ENCODE measurements around the gene SIPA1. TPM values are rescaled to one million over a fixed set of nuclear protein-coding genes. Genes with fewer than 3 reads are reported as not detected.

The SIPA1 gene
- total RNA-seq, 1 experiment from 2014 or later: 65.4 TPM

DNA sequence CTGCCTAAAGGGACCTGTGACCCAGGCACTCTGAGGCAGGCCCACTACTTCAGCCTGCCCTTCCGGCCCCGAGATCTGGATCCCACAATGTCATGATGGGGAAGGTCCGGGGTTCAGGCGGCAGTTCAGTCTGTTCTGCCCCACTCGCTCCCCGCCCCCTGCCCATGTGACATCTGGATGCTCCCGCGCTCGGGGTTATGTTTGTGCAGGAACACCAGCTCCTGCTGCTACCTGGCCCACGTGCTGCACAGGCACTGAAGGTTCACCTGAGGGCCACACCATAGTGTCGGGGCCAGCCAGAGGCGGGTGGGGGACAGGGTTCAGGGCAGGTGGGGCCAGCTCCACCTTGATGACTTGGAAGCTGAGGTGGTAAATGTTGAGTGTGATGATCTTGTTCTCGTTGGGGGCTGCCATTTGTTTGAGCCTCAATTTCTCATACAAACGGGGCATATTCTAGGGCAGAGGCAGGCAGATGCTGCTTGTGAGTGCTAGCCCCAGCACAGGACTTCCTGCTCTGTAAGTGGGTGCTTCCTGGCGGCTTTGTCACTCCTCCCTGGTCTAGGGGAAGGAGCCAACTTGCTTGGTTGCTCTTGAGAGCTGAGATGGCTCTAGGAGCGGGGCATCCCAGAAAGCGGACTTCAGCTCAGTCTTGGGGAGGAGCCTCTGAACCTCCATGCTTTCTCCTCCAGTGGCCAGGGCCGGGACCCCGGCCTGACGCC is 4.4 kb upstream of the SIPA1 start (continued):
- TF ChIP-seq, protein P1, sequence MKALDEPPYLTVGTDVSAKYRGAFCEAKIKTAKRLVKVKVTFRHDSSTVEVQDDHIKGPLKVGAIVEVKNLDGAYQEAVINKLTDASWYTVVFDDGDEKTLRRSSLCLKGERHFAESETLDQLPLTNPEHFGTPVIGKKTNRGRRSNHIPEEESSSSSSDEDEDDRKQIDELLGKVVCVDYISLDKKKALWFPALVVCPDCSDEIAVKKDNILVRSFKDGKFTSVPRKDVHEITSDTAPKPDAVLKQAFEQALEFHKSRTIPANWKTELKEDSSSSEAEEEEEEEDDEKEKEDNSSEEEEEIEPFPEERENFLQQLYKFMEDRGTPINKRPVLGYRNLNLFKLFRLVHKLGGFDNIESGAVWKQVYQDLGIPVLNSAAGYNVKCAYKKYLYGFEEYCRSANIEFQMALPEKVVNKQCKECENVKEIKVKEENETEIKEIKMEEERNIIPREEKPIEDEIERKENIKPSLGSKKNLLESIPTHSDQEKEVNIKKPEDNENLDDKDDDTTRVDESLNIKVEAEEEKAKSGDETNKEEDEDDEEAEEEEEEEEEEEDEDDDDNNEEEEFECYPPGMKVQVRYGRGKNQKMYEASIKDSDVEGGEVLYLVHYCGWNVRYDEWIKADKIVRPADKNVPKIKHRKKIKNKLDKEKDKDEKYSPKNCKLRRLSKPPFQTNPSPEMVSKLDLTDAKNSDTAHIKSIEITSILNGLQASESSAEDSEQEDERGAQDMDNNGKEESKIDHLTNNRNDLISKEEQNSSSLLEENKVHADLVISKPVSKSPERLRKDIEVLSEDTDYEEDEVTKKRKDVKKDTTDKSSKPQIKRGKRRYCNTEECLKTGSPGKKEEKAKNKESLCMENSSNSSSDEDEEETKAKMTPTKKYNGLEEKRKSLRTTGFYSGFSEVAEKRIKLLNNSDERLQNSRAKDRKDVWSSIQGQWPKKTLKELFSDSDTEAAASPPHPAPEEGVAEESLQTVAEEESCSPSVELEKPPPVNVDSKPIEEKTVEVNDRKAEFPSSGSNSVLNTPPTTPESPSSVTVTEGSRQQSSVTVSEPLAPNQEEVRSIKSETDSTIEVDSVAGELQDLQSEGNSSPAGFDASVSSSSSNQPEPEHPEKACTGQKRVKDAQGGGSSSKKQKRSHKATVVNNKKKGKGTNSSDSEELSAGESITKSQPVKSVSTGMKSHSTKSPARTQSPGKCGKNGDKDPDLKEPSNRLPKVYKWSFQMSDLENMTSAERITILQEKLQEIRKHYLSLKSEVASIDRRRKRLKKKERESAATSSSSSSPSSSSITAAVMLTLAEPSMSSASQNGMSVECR (CRISPR knock-in tag; IDR thresholded peaks at IDR 0.05; ENCODE audit: borderline replicate concordance): no peak
- TF ChIP-seq, protein P2, sequence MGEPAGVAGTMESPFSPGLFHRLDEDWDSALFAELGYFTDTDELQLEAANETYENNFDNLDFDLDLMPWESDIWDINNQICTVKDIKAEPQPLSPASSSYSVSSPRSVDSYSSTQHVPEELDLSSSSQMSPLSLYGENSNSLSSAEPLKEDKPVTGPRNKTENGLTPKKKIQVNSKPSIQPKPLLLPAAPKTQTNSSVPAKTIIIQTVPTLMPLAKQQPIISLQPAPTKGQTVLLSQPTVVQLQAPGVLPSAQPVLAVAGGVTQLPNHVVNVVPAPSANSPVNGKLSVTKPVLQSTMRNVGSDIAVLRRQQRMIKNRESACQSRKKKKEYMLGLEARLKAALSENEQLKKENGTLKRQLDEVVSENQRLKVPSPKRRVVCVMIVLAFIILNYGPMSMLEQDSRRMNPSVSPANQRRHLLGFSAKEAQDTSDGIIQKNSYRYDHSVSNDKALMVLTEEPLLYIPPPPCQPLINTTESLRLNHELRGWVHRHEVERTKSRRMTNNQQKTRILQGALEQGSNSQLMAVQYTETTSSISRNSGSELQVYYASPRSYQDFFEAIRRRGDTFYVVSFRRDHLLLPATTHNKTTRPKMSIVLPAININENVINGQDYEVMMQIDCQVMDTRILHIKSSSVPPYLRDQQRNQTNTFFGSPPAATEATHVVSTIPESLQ (CRISPR knock-in tag; IDR thresholded peaks at IDR 0.05): no peak
- TF ChIP-seq EMX1 (CRISPR knock-in tag; IDR thresholded peaks at IDR 0.05): no peak
- TF ChIP-seq IRF2 (CRISPR knock-in tag; IDR thresholded peaks at IDR 0.05; ENCODE audit: borderline replicate concordance, low read depth): no peak
- TF ChIP-seq, protein P3, sequence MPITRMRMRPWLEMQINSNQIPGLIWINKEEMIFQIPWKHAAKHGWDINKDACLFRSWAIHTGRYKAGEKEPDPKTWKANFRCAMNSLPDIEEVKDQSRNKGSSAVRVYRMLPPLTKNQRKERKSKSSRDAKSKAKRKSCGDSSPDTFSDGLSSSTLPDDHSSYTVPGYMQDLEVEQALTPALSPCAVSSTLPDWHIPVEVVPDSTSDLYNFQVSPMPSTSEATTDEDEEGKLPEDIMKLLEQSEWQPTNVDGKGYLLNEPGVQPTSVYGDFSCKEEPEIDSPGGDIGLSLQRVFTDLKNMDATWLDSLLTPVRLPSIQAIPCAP (CRISPR knock-in tag; IDR thresholded peaks at IDR 0.05): no peak
- TF ChIP-seq NR1H2 (CRISPR knock-in tag; IDR thresholded peaks at IDR 0.05): no peak
- no peak for TF ChIP-seq OVOL2 (CRISPR knock-in tag; IDR thresholded peaks at IDR 0.05; ENCODE audit: borderline replicate concordance)
- TF ChIP-seq, protein P4, sequence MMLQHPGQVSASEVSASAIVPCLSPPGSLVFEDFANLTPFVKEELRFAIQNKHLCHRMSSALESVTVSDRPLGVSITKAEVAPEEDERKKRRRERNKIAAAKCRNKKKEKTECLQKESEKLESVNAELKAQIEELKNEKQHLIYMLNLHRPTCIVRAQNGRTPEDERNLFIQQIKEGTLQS (CRISPR knock-in tag; conservative IDR thresholded peaks at IDR 0.05): no peak
- TF ChIP-seq, protein P5, sequence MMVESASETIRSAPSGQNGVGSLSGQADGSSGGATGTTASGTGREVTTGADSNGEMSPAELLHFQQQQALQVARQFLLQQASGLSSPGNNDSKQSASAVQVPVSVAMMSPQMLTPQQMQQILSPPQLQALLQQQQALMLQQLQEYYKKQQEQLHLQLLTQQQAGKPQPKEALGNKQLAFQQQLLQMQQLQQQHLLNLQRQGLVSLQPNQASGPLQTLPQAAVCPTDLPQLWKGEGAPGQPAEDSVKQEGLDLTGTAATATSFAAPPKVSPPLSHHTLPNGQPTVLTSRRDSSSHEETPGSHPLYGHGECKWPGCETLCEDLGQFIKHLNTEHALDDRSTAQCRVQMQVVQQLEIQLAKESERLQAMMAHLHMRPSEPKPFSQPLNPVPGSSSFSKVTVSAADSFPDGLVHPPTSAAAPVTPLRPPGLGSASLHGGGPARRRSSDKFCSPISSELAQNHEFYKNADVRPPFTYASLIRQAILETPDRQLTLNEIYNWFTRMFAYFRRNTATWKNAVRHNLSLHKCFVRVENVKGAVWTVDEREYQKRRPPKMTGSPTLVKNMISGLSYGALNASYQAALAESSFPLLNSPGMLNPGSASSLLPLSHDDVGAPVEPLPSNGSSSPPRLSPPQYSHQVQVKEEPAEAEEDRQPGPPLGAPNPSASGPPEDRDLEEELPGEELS (CRISPR knock-in tag; IDR thresholded peaks at IDR 0.05): no peak
- no peak for TF ChIP-seq MYBL2 (CRISPR knock-in tag; IDR thresholded peaks at IDR 0.05)
- no peak for TF ChIP-seq NFYB (CRISPR knock-in tag; conservative IDR thresholded peaks at IDR 0.05; ENCODE audit: low read depth)

DNA sequence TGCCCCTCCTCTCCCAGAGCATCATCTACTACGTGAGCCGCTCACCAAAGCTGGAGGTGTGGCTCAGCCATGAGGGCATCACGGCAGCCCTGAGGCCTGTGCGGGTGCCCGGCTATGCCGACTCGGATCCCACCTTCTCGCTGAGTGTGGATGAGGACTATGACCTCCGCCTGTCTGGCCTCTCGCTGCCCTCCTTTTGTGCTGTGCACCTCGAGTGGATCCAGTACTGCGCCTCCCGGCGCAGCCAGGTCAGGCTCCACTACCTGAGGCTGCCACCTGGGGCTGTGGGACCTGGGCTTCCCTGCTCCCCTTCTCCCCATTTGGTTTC is 3.8 kb upstream of the SIPA1 start:
- TF ChIP-seq ZNF263 (CRISPR knock-in tag; IDR thresholded peaks at IDR 0.05; ENCODE audit: low read depth) (no peak), CREM (CRISPR knock-in tag; IDR thresholded peaks at IDR 0.05) (no peak), MYBL2 (CRISPR knock-in tag; IDR thresholded peaks at IDR 0.05) (no peak), ZNF121 (CRISPR knock-in tag; IDR thresholded peaks at IDR 0.05) (no peak), ZNF219 (CRISPR knock-in tag; IDR thresholded peaks at IDR 0.05; ENCODE audit: borderline replicate concordance) (no peak), SMAD3 (CRISPR knock-in tag; IDR thresholded peaks at IDR 0.05; ENCODE audit: borderline replicate concordance) (no peak), GTF2I (CRISPR knock-in tag; conservative IDR thresholded peaks at IDR 0.05) (no peak)
- TF ChIP-seq, protein P6, sequence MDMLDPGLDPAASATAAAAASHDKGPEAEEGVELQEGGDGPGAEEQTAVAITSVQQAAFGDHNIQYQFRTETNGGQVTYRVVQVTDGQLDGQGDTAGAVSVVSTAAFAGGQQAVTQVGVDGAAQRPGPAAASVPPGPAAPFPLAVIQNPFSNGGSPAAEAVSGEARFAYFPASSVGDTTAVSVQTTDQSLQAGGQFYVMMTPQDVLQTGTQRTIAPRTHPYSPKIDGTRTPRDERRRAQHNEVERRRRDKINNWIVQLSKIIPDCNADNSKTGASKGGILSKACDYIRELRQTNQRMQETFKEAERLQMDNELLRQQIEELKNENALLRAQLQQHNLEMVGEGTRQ (CRISPR knock-in tag; IDR thresholded peaks at IDR 0.05): no peak
- TF ChIP-seq, protein P7, sequence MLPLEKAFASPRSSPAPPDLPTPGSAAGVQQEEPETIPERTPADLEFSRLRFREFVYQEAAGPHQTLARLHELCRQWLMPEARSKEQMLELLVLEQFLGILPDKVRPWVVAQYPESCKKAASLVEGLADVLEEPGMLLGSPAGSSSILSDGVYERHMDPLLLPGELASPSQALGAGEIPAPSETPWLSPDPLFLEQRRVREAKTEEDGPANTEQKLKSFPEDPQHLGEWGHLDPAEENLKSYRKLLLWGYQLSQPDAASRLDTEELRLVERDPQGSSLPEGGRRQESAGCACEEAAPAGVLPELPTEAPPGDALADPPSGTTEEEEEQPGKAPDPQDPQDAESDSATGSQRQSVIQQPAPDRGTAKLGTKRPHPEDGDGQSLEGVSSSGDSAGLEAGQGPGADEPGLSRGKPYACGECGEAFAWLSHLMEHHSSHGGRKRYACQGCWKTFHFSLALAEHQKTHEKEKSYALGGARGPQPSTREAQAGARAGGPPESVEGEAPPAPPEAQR (CRISPR knock-in tag; IDR thresholded peaks at IDR 0.05): no peak
- TF ChIP-seq, protein P8, sequence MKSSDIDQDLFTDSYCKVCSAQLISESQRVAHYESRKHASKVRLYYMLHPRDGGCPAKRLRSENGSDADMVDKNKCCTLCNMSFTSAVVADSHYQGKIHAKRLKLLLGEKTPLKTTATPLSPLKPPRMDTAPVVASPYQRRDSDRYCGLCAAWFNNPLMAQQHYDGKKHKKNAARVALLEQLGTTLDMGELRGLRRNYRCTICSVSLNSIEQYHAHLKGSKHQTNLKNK (CRISPR knock-in tag; IDR thresholded peaks at IDR 0.05): no peak
- CTCF ChIA-PET: no interaction called here
- Mint-ChIP-seq H3K36me3 (peaks cover 18% of the 10 kb centered on the region), H3K9me3 (no peaks in the 10 kb centered on the region), H3K27me3 (ENCODE audit: low read depth) (no peaks in the 10 kb centered on the region), H3K4me1 (peaks cover 16% of the 10 kb centered on the region), H3K4me3 (no peak overlapping the region), H3K27ac (no peak overlapping the region)
- POLR2A ChIA-PET: no interaction called here
- DNase-seq (ENCODE audit: low spot score) (no peak), ATAC-seq (no peak)

Data from WTC11 (cell line).